Panc1 (cell line): ENCODE data around the gene STARD8. TPM values are rescaled to one million over a fixed set of nuclear protein-coding genes. Genes with fewer than 3 reads are reported as not detected.

Experiments used
- ATAC-seq: fragments of 200-7000 bp; cut with Tn5 transposase; 2 replicates; pipeline ENCODE4 v1.9.1; 2020; ENCODE audit warnings: mild to moderate bottlenecking, moderate library complexity
- BruUV-seq: library from RNA; stranded (reverse); fragments of 400-500 nt; replicated peaks from 2 replicates; lab custom pipeline; 2021; lab: Mats Ljungman, UMichigan
- CTCF ChIA-PET: fragments of 300-600 bp; sonication (Branson Sonifier 250); formaldehyde crosslinking; loops from one replicate; lab custom pipeline; 2022; ENCODE audit warnings: antibody characterized with exemption; lab: Charles Lee
- POLR2A ChIA-PET: fragments of 300-600 bp; sonication (Branson Sonifier 250); formaldehyde crosslinking; loops from one replicate; lab custom pipeline; 2022; ENCODE audit warnings: antibody characterized with exemption; lab: Charles Lee
- DNase-seq: peaks from one replicate; pipeline ENCODE4 v3.0.0-alpha.2; 2010; ENCODE audit warnings: low read depth, low spot score
- H3K27ac ChIP-seq: 2 replicates; pipeline ENCODE4 v1.5.1; 2011; ENCODE audit warnings: mild to moderate bottlenecking, low read length, inconsistent platforms
- H3K27me3 ChIP-seq: fragments of 200-500 bp; sonication (Bioruptor generic); 2 replicates; pipeline ENCODE4 v1.6.0; 2014; ENCODE audit warnings: low read length, inconsistent platforms; ENCODE audit not compliant: control insufficient read depth, insufficient read depth
- H3K36me3 ChIP-seq: fragments of 200-500 bp; sonication (Bioruptor generic); 2 replicates; pipeline ENCODE4 v1.5.1; 2014; ENCODE audit warnings: inconsistent platforms, mild to moderate bottlenecking, low read length, moderate library complexity; ENCODE audit not compliant: control insufficient read depth, insufficient read depth
- H3K4me1 ChIP-seq: 2 replicates; pipeline ENCODE4 v1.5.1; 2011; ENCODE audit warnings: inconsistent platforms, mild to moderate bottlenecking, low read length, moderate library complexity; ENCODE audit not compliant: control insufficient read depth, insufficient read depth
- H3K4me3 ChIP-seq, 2 experiments: 2 replicates each; pipeline ENCODE4 v1.5.1; 2011 to 2012; ENCODE audit warnings: low read depth in 2 of 2, low read length in 2 of 2, mild to moderate bottlenecking in 2 of 2, inconsistent platforms in 1 of 2, moderate library complexity in 1 of 2
- H3K9me3 ChIP-seq: fragments of 200-500 bp; sonication (Bioruptor generic); 2 replicates; pipeline ENCODE4 v1.5.1; 2014; ENCODE audit warnings: low read depth, mild to moderate bottlenecking, inconsistent platforms, low read length, moderate library complexity; ENCODE audit not compliant: control insufficient read depth, insufficient read depth
- POLR2AphosphoS5 ChIP-seq: IDR thresholded peaks from 2 replicates; pipeline ENCODE4 v1.6.1; 2012; ENCODE audit warnings: mild to moderate bottlenecking, low read depth, low read length, moderate library complexity
- REST ChIP-seq, 2 experiments: IDR thresholded peaks; 2 replicates each; pipeline ENCODE4 v1.6.1; 2011 to 2012; ENCODE audit warnings: low read depth in 2 of 2, control low read depth in 1 of 2, low read length in 1 of 2, mild to moderate bottlenecking in 1 of 2, moderate library complexity in 1 of 2; ENCODE audit not compliant: insufficient read depth in 1 of 2
- SIN3A ChIP-seq: IDR thresholded peaks from 2 replicates; pipeline ENCODE4 v1.6.1; 2012; ENCODE audit warnings: low read depth, mild to moderate bottlenecking, low read length, moderate library complexity, borderline replicate concordance; ENCODE audit not compliant: insufficient read depth
- TCF7L2 ChIP-seq: IDR thresholded peaks from 2 replicates; pipeline ENCODE4 v1.6.1; 2011; ENCODE audit warnings: mild to moderate bottlenecking, low read depth, low read length, inconsistent platforms
- in situ Hi-C: cut with HindIII; loops from 2 replicates; pipeline ENCODE4 v1.10.0; 2016; ENCODE audit warnings: low sequenced_read_pairs, low pct_unique_long_range_greater_than_20kb
- intact Hi-C: fragments of 100-400 bp; cut with micrococcal nuclease; formaldehyde crosslinking; loops from one replicate; pipeline ENCODE4 v1.10.0; 2022; ENCODE audit not compliant: unreplicated experiment
- total RNA-seq: library from RNA; stranded (reverse); gene quantifications from one replicate; pipeline ENCODE4 v1.2.1, GENCODE V29; 2021; ENCODE audit not compliant: unreplicated experiment
- TF ChIP-seq, protein P1 (sequence below): fragments of 450-650 bp; IDR thresholded peaks from 2 replicates; pipeline ENCODE4 v1.5.1; 2017; ENCODE audit warnings: mild to moderate bottlenecking

The STARD8 gene
- total RNA-seq, 1 experiment from 2014 or later: 4.6 TPM

DNA sequence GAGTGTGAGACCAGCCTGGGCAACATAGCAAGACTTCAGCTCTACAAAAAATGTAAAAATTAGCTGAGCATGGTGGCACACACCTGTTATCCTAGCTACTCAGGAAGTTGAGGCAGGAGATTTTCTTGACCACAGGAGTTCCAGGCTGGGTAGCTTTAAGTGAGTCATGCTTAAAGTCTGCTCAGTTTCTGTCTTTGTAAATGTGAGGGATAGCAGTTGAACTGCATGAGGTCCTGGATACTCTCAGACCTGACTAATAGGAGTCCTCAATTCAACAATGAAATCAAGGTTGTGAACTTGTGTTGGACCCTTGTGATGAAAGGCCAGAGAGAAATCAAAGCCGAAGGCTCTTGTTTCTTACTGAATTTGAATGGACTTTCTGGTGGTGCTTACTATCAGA, 45.2 kb downstream of the STARD8 start:
- in situ Hi-C loops (no loop called here), intact Hi-C loops (loop anchor here (10.0 kb wide), 1 partner anchor 98 kb away; no protein-coding TSS in a partner anchor)
- POLR2A ChIA-PET: no interaction called here
- H3K4me3 ChIP-seq: no peak overlapping the region
- BruUV-seq: no TSS peak
- no peak for ATAC-seq
- H3K27ac ChIP-seq: no peak overlapping the region
- TF ChIP-seq, protein P1, sequence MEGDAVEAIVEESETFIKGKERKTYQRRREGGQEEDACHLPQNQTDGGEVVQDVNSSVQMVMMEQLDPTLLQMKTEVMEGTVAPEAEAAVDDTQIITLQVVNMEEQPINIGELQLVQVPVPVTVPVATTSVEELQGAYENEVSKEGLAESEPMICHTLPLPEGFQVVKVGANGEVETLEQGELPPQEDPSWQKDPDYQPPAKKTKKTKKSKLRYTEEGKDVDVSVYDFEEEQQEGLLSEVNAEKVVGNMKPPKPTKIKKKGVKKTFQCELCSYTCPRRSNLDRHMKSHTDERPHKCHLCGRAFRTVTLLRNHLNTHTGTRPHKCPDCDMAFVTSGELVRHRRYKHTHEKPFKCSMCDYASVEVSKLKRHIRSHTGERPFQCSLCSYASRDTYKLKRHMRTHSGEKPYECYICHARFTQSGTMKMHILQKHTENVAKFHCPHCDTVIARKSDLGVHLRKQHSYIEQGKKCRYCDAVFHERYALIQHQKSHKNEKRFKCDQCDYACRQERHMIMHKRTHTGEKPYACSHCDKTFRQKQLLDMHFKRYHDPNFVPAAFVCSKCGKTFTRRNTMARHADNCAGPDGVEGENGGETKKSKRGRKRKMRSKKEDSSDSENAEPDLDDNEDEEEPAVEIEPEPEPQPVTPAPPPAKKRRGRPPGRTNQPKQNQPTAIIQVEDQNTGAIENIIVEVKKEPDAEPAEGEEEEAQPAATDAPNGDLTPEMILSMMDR: no peak
- TF ChIP-seq POLR2AphosphoS5 (no peak), TCF7L2 (no peak), SIN3A (no peak), REST (IDR thresholded peaks at IDR 0.05; ENCODE audit: insufficient read depth in 1 of 2, low read depth in 2 of 2, low read length in 1 of 2) (no peak)
- CTCF ChIA-PET: no interaction called here
- no peaks in the 10 kb centered on the region for H3K27me3 ChIP-seq
- no peaks in the 10 kb centered on the region for H3K36me3 ChIP-seq
- no peaks in the 10 kb centered on the region for H3K9me3 ChIP-seq
- peaks cover 4% of the 10 kb centered on the region for H3K4me1 ChIP-seq
- DNase-seq: no peak

DNA sequence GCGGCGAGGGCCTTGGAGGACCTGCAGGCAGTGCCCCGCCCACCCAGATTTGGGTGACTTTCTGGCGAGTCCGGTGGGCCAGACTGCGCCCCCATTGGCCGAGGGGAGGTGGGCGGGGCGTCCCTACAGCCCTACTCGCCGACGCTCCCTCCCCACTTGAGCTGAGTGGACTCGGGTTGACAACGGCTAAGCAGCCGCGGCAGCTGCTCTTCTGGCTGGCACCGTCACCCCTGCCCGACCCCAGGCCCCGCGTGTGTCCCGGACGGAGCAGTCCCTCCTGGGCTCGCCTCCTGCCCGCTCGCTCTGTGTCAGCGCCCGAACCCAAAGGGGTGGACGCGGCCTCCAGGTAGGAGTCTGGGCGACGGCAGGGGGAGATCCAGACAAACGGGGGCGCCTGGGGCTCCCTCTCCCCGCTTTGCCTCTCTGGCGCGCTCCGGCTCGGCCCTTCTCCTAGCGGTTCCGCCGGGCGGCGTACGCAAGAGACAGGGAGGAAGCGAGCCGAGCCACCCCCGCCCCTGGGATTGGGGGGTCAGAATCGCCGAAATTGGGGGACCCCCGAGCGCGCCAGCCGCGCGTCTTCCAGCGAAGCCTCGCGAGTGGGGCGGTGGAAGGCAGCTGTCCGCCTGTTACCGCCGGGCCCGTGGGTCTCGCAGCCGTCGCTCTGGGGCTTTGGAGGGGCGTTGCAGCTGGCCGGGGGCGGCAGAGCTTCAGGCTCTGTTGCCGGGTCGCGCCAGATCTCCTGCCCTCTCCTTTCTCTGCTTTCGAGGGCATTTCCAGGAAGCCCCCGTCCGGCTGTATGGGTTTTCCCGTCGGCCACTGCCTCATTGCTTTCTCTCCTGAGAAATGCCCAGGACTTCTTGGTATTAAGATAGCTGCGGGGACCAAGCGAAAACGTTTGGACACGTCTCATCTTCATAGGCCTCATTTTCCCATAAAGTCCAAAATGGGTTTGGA, 46.3 kb downstream of the STARD8 start:
- ATAC-seq: peak; percentile 80
- in situ Hi-C loops: no loop called here
- ChIA-PET CTCF (no interaction called here), POLR2A (interaction anchor here (0.6 kb wide), 1 partner anchor 176 kb away, joined by 13 read pairs; no protein-coding TSS in a partner anchor)
- Histone ChIP-seq H3K27ac (no peak overlapping the region), H3K9me3 (no peaks in the 10 kb centered on the region), H3K4me1 (peaks cover 4% of the 10 kb centered on the region), H3K4me3 (peak overlapping the region; percentile 50 to 52), H3K36me3 (no peaks in the 10 kb centered on the region), H3K27me3 (no peaks in the 10 kb centered on the region)
- intact Hi-C loops: loop anchor here (10.0 kb wide), 1 partner anchor 99 kb away; no protein-coding TSS in a partner anchor
- DNase-seq: no peak
- TF ChIP-seq, protein P1: no peak
- no peak for TF ChIP-seq SIN3A
- no peak for TF ChIP-seq TCF7L2
- no peak for TF ChIP-seq REST (IDR thresholded peaks at IDR 0.05; ENCODE audit: insufficient read depth in 1 of 2, low read depth in 2 of 2, low read length in 1 of 2)
- no peak for TF ChIP-seq POLR2AphosphoS5
- no TSS peak for BruUV-seq
